Measurements from ENCODE around the gene IKZF5. TPM values are rescaled to one million over a fixed set of nuclear protein-coding genes. Genes with fewer than 3 reads are reported as not detected.

Gene IKZF5
- total RNA-seq, 2 experiments from 2014 or later: 3.7 to 15.8 TPM

- Histone ChIP-seq H3K27ac (ENCODE audit: low read depth, low read length, poor library complexity, severe bottlenecking) (no peak overlapping the region), H4K20me1 (ENCODE audit: insufficient read depth, low read length) (no peaks in the 10 kb centered on the region), H3K4me3 (ENCODE audit: low read depth, low read length, poor library complexity, severe bottlenecking) (no peak overlapping the region), H3K4me2 (ENCODE audit: low read length) (no peak overlapping the region), H2AFZ (ENCODE audit: low read length) (no peak overlapping the region), H3K9me3 (ENCODE audit: low read length) (no peaks in the 10 kb centered on the region), H3K79me2 (ENCODE audit: insufficient read depth, low read depth, low read length) (no peaks in the 10 kb centered on the region), H3K9me2 (ENCODE audit: insufficient read depth, low read length) (no peaks in the 10 kb centered on the region), H3K36me3 (ENCODE audit: insufficient read depth, low read length) (no peaks in the 10 kb centered on the region), H3K4me1 (ENCODE audit: insufficient read depth, low read length, poor library complexity, severe bottlenecking) (peaks cover 5% of the 10 kb centered on the region)
- no TSS peak for BruUV-seq (replicated peaks)
- DNase-seq (ENCODE audit: low spot score): no peak
- intact Hi-C loops (cut with micrococcal nuclease; ENCODE audit: unreplicated experiment): no loop called here
- ChIA-PET CTCF (ENCODE audit: unreplicated experiment) (no interaction called here), POLR2A (no interaction called here)
- TF ChIP-seq EZH2phosphoT487 (IDR thresholded peaks at IDR 0.05; ENCODE audit: borderline replicate concordance, low read depth, low read length) (no peak), CTCF (conservative IDR thresholded peaks at IDR 0.05; ENCODE audit: low read length) (no peak)
These were observed 34.0 kb downstream of the IKZF5 start for GRCh38 chr10:122974543-122975064.

- Histone ChIP-seq H3K9me2 (ENCODE audit: insufficient read depth, low read length) (no peaks in the 10 kb centered on the region), H3K27ac (ENCODE audit: low read depth, low read length, poor library complexity, severe bottlenecking) (no peak overlapping the region), H3K4me2 (ENCODE audit: low read length) (no peak overlapping the region), H4K20me1 (ENCODE audit: insufficient read depth, low read length) (no peaks in the 10 kb centered on the region), H3K4me1 (ENCODE audit: insufficient read depth, low read length, poor library complexity, severe bottlenecking) (peaks cover 5% of the 10 kb centered on the region), H3K4me3 (ENCODE audit: low read depth, low read length, poor library complexity, severe bottlenecking) (no peak overlapping the region), H3K9me3 (ENCODE audit: low read length) (no peaks in the 10 kb centered on the region), H2AFZ (ENCODE audit: low read length) (no peak overlapping the region), H3K79me2 (ENCODE audit: insufficient read depth, low read depth, low read length) (no peaks in the 10 kb centered on the region), H3K36me3 (ENCODE audit: insufficient read depth, low read length) (no peaks in the 10 kb centered on the region)
- no TSS peak for BruUV-seq (replicated peaks)
- POLR2A ChIA-PET: no interaction called here
- intact Hi-C loops (cut with micrococcal nuclease; ENCODE audit: unreplicated experiment): no loop called here
- no peak for TF ChIP-seq CTCF (conservative IDR thresholded peaks at IDR 0.05; ENCODE audit: low read length)
- CTCF ChIA-PET (ENCODE audit: unreplicated experiment): no interaction called here
- DNase-seq (ENCODE audit: low spot score): no peak
These were observed 34.6 kb downstream of the IKZF5 start for GRCh38 chr10:122974023-122974422.

GRCh38 chr10:122968698-122969097, 39.9 kb downstream of the IKZF5 start:
- H3K36me3 ChIP-seq (ENCODE audit: insufficient read depth, low read length): no peaks in the 10 kb centered on the region
- no peaks in the 10 kb centered on the region for H4K20me1 ChIP-seq (ENCODE audit: insufficient read depth, low read length)
- TF ChIP-seq EZH2phosphoT487 (IDR thresholded peaks at IDR 0.05; ENCODE audit: borderline replicate concordance, low read depth, low read length) (no peak), CTCF (conservative IDR thresholded peaks at IDR 0.05; ENCODE audit: low read length) (no peak)
- no TSS peak for BruUV-seq (replicated peaks)
- no peak overlapping the region for H3K4me2 ChIP-seq (ENCODE audit: low read length)
- no peak overlapping the region for H2AFZ ChIP-seq (ENCODE audit: low read length)
- no peaks in the 10 kb centered on the region for H3K79me2 ChIP-seq (ENCODE audit: insufficient read depth, low read depth, low read length)
- no peaks in the 10 kb centered on the region for H3K9me3 ChIP-seq (ENCODE audit: low read length)
- intact Hi-C loops (cut with micrococcal nuclease; ENCODE audit: unreplicated experiment): no loop called here
- POLR2A ChIA-PET: no interaction called here
- H3K27ac ChIP-seq (ENCODE audit: low read depth, low read length, poor library complexity, severe bottlenecking): no peak overlapping the region
- no peaks in the 10 kb centered on the region for H3K9me2 ChIP-seq (ENCODE audit: insufficient read depth, low read length)
- no peaks in the 10 kb centered on the region for H3K4me1 ChIP-seq (ENCODE audit: insufficient read depth, low read length, poor library complexity, severe bottlenecking)
- no peak overlapping the region for H3K4me3 ChIP-seq (ENCODE audit: low read depth, low read length, poor library complexity, severe bottlenecking)
- DNase-seq (ENCODE audit: low spot score): no peak
- CTCF ChIA-PET (ENCODE audit: unreplicated experiment): no interaction called here

Data from OCI-LY7 (cell line).